A673 (cell line): Measurements from ENCODE around the gene DUSP6.

Experiments
- CTCF ChIP-seq: fragments of 300-800, 200-600 bp; sonication (generic); conservative IDR thresholded peaks from 2 replicates; pipeline ENCODE4 v1.5.1; 2017; ENCODE audit warnings: low read depth, mild to moderate bottlenecking, antibody characterized with exemption, low read length, moderate library complexity, mixed read lengths
- EZH2 ChIP-seq: fragments of 200-600 bp; sonication (generic); IDR thresholded peaks from 2 replicates; pipeline ENCODE4 v1.6.1; 2017; ENCODE audit warnings: borderline replicate concordance, low read depth, mild to moderate bottlenecking, mixed read lengths, antibody characterized with exemption, low read length; ENCODE audit not compliant: poor library complexity, severe bottlenecking

GRCh38 chr12:89392391-89392790 is 40.1 kb upstream of the DUSP6 start:
- TF ChIP-seq CTCF = no peak
- TF ChIP-seq EZH2 = no peak
